MV-4-11 (cell line): ENCODE data around the gene PPIP5K2.
"Not testable (repeated sequence)": the region's sequence is repeated elsewhere in the genome, so short reads cannot be mapped to it uniquely, and the experiment has no call there.

ENCODE experiments used
- DNase-seq: peaks from one replicate; lab custom pipeline; 2025; lab: John Stamatoyannopoulos, UW

The PPIP5K2 gene

GRCh38 chr5:103122242-103122641 lies 2.1 kb downstream of the PPIP5K2 start:
- DNase-seq, result no peak

GRCh38 chr5:103126557-103126956 lies 6.5 kb downstream of the PPIP5K2 start:
- no peak for DNase-seq

- no peak for DNase-seq
These were observed 7.3 kb downstream of the PPIP5K2 start for GRCh38 chr5:103127292-103127817.

GRCh38 chr5:103128202-103128601 lies 8.1 kb downstream of the PPIP5K2 start:
- no peak for DNase-seq

GRCh38 chr5:103132684-103133083 lies 12.6 kb downstream of the PPIP5K2 start:
- no peak for DNase-seq

- no peak for DNase-seq
These were observed 13.1 kb downstream of the PPIP5K2 start for GRCh38 chr5:103133231-103133630.

GRCh38 chr5:103135461-103135860 lies 15.4 kb downstream of the PPIP5K2 start:
- DNase-seq, result no peak

- DNase-seq, result no peak
These were observed 18.1 kb downstream of the PPIP5K2 start for GRCh38 chr5:103138202-103138690.

GRCh38 chr5:103139264-103139865 lies 19.3 kb downstream of the PPIP5K2 start:
- peak; percentile 69 for DNase-seq

- DNase-seq, result not testable (repeated sequence)
These were observed 22.0 kb downstream of the PPIP5K2 start for GRCh38 chr5:103142132-103142531.

GRCh38 chr5:103145196-103145595 lies 25.1 kb downstream of the PPIP5K2 start:
- DNase-seq, result peak; percentile 51

GRCh38 chr5:103148213-103148612 lies 28.1 kb downstream of the PPIP5K2 start:
- DNase-seq, result no peak

- DNase-seq, result no peak
These were observed 31.1 kb downstream of the PPIP5K2 start for GRCh38 chr5:103151156-103151555.

- peak; percentile 69 for DNase-seq
These were observed 46.6 kb downstream of the PPIP5K2 start for GRCh38 chr5:103166706-103167105.

- DNase-seq, result no peak
These were observed 54.0 kb downstream of the PPIP5K2 start for GRCh38 chr5:103174147-103174546.

- DNase-seq, result no peak
These were observed 57.4 kb downstream of the PPIP5K2 start for GRCh38 chr5:103177543-103177942.

GRCh38 chr5:103178167-103178566 lies 58.1 kb downstream of the PPIP5K2 start:
- no peak for DNase-seq

GRCh38 chr5:103186152-103186551 lies 66.1 kb downstream of the PPIP5K2 start:
- no peak for DNase-seq

GRCh38 chr5:103188436-103188835 lies 68.3 kb downstream of the PPIP5K2 start:
- no peak for DNase-seq

GRCh38 chr5:103203226-103203625 lies 83.1 kb downstream of the PPIP5K2 start:
- DNase-seq, result no peak

- DNase-seq, result not testable (repeated sequence)
These were observed 84.9 kb downstream of the PPIP5K2 start for GRCh38 chr5:103204990-103205389.

GRCh38 chr5:103205991-103206700 lies 86.0 kb downstream of the PPIP5K2 start:
- DNase-seq, result no peak

- DNase-seq, result no peak
These were observed 86.9 kb downstream of the PPIP5K2 start for GRCh38 chr5:103207011-103207410.
